HG03064 (cell line): ENCODE measurements around the gene PRKAR1B.

ENCODE experiments used
- ATAC-seq: cut with Tn5 transposase; IDR thresholded peaks from one replicate; pipeline ENCODE4 v1.9.1; 2021; ENCODE audit warnings: low read depth; ENCODE audit not compliant: unreplicated experiment

Gene PRKAR1B

GRCh38 chr7:698515-699475, 28.3 kb downstream of the PRKAR1B start:
- ATAC-seq = no peak

- ATAC-seq = no peak
These were observed 30.1 kb downstream of the PRKAR1B start for GRCh38 chr7:696812-697551.

GRCh38 chr7:696426-696811, 30.7 kb downstream of the PRKAR1B start:
- no peak for ATAC-seq

GRCh38 chr7:693280-693679, 33.8 kb downstream of the PRKAR1B start:
- no peak for ATAC-seq

- ATAC-seq = no peak
These were observed 35.6 kb downstream of the PRKAR1B start for GRCh38 chr7:691361-692045.

- ATAC-seq = no peak
These were observed 36.4 kb downstream of the PRKAR1B start for GRCh38 chr7:690478-691360.

GRCh38 chr7:685540-685939, 41.5 kb downstream of the PRKAR1B start:
- ATAC-seq = no peak

GRCh38 chr7:684416-684815, 42.7 kb downstream of the PRKAR1B start:
- no peak for ATAC-seq

GRCh38 chr7:683526-684205, 43.4 kb downstream of the PRKAR1B start:
- no peak for ATAC-seq

- no peak for ATAC-seq
These were observed 44.3 kb downstream of the PRKAR1B start for GRCh38 chr7:682810-683209.

GRCh38 chr7:681551-682307, 45.4 kb downstream of the PRKAR1B start:
- ATAC-seq = no peak

- no peak for ATAC-seq
These were observed 46.5 kb downstream of the PRKAR1B start for GRCh38 chr7:680411-681127.

- no peak for ATAC-seq
These were observed 50.1 kb downstream of the PRKAR1B start for GRCh38 chr7:676972-677385.

GRCh38 chr7:676246-676971, 50.7 kb downstream of the PRKAR1B start:
- no peak for ATAC-seq

GRCh38 chr7:674454-675410, 52.3 kb downstream of the PRKAR1B start:
- ATAC-seq = no peak

- ATAC-seq = no peak
These were observed 53.2 kb downstream of the PRKAR1B start for GRCh38 chr7:673681-674453.
